BJ (cell line): ENCODE data around the gene HIPK4. TPM values are rescaled to one million over a fixed set of nuclear protein-coding genes. Genes with fewer than 3 reads are reported as not detected.
A peak's percentile ranks its signal among the peaks of the same experiment; 100 is the strongest.

ENCODE experiments used
- CTCF ChIA-PET: fragments of 350-600 bp; formaldehyde crosslinking; extraction: SDS; loops from one replicate; lab custom pipeline; 2021; ENCODE audit warnings: antibody characterized with exemption, inconsistent platforms; lab: Yijun Ruan, JAX
- POLR2A ChIA-PET: fragments of 300-600 bp; sonication (Branson Sonifier 250); formaldehyde crosslinking; extraction: SDS; loops from one replicate; lab custom pipeline; 2021; ENCODE audit warnings: antibody characterized with exemption; lab: Charles Lee
- DNase-seq: peaks from one replicate; pipeline ENCODE4 v3.0.0-alpha.2; 2011; ENCODE audit warnings: low read depth
- H3K27me3 ChIP-seq: 2 replicates; pipeline ENCODE4 v1.6.0; 2011; ENCODE audit warnings: low read length; ENCODE audit not compliant: control insufficient read depth, insufficient read depth
- H3K36me3 ChIP-seq: 2 replicates; pipeline ENCODE4 v1.5.1; 2011; ENCODE audit warnings: low read length; ENCODE audit not compliant: control insufficient read depth, insufficient read depth
- H3K4me3 ChIP-seq: 2 replicates; pipeline ENCODE4 v1.5.1; 2011; ENCODE audit warnings: low read depth, mild to moderate bottlenecking, control low read depth, low read length
- polyA plus RNA-seq: library from polyadenylated mRNA; depleted of rRNA; stranded (reverse); fragments of >200 nt; gene quantifications from 2 replicates; pipeline ENCODE4 v1.2.3, GENCODE V29; 2011
- TF ChIP-seq, protein P1 (sequence below): IDR thresholded peaks from 2 replicates; pipeline ENCODE4 v1.5.1; 2011; ENCODE audit warnings: low read depth, mild to moderate bottlenecking, control low read depth, inconsistent platforms, low read length, moderate library complexity; ENCODE audit not compliant: insufficient read depth

The HIPK4 gene
- polyA plus RNA-seq, 1 experiment = 0.21 TPM

DNA sequence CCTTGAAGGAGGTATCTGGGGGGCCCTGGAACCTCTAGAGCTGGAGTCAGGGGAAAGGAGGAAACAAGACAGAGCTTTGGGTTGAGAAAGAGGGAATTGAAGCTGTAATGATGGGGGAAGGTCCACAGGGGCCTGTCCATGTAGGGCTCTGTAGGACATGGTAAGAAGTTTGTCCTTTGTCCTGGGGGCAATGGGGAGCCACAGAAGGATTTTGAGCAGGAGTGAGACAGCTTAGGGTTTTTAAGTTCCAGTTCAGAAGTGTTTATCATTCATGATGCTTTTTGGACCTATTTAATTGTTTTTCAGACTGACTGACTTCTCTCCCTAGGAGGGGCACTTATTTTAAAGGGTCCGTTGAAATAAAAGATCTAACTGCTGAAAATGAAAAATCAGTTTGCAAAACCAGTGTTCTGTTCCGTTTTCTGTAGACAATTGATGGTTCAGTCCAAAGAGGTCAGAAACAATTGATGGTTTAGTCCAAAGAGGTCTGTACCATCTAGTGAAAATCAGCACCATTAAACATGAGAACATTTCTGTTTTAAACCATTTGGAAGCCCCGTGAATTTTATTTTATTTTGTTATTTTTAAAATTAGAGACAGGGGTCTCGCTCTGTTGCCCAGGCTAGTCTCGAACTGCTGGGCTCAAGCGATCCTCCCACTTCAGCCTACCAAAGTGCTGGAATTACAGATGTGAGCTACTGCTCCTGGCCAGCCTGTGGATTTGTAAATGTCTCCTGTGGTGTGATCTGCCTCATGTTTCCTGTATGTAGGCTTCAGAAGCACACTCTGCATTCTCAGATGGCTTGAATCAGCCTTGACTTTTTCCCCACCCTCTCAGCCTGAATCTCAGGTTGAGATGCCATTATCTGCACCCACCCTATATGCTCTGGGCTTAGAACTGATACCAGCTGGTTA is 33.0 kb downstream of the HIPK4 start:
- H3K4me3 ChIP-seq = no peak overlapping the region
- no peaks in the 10 kb centered on the region; the same call in 1 of the 2 replicates for H3K36me3 ChIP-seq
- no peak for DNase-seq
- no peaks in the 10 kb centered on the region for H3K27me3 ChIP-seq
- TF ChIP-seq, protein P1, sequence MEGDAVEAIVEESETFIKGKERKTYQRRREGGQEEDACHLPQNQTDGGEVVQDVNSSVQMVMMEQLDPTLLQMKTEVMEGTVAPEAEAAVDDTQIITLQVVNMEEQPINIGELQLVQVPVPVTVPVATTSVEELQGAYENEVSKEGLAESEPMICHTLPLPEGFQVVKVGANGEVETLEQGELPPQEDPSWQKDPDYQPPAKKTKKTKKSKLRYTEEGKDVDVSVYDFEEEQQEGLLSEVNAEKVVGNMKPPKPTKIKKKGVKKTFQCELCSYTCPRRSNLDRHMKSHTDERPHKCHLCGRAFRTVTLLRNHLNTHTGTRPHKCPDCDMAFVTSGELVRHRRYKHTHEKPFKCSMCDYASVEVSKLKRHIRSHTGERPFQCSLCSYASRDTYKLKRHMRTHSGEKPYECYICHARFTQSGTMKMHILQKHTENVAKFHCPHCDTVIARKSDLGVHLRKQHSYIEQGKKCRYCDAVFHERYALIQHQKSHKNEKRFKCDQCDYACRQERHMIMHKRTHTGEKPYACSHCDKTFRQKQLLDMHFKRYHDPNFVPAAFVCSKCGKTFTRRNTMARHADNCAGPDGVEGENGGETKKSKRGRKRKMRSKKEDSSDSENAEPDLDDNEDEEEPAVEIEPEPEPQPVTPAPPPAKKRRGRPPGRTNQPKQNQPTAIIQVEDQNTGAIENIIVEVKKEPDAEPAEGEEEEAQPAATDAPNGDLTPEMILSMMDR = no peak
- CTCF ChIA-PET = interaction anchor here (0.7 to 1.0 kb wide), 2 partner anchors 69 to 164 kb away, joined by 3 read pairs; partner anchors contain the start of gene SERTAD1
- POLR2A ChIA-PET = no interaction called here

DNA sequence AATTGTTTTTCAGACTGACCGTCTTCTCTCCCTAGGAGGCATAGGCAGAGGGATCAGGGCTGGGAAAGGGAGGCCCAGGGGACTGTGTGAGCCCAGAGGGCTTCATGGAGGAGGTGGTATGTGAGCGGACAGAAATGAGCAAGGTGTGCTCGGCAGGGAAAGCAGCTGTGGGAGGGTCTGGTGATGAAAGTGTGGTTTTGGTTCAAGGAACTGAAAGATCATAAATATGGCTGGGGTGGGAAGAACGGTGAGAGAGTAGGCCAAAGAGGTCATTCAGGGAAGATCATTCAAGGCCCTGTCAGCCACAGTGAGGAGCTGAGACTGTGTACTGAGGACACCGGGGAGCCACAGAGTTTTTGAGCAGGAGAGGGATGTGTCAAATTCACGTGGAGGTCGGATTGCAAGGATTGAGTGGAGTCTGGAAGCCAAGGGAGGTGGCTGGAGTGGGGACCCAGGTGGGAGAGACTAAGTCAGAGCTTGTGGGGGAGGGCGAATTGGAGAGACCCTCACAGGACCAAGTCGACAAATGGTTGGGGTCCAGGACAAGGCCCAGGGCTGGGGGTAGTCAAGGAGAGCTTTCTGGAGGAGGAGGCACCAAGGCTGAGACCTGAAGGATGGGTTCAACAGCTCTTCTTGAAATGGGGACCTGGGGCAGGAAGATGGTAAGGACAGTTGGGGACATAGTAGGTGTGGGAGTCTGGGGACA is 33.9 kb downstream of the HIPK4 start:
- Histone ChIP-seq H3K4me3 (no peak overlapping the region), H3K36me3 (no peaks in the 10 kb centered on the region; the same call in 1 of the 2 replicates), H3K27me3 (no peaks in the 10 kb centered on the region)
- no peak for DNase-seq
- POLR2A ChIA-PET = no interaction called here
- TF ChIP-seq, protein P1 = no peak
- CTCF ChIA-PET = interaction anchor here (1.0 kb wide), 1 partner anchor 165 kb away, joined by 3 read pairs; no protein-coding TSS in a partner anchor

DNA sequence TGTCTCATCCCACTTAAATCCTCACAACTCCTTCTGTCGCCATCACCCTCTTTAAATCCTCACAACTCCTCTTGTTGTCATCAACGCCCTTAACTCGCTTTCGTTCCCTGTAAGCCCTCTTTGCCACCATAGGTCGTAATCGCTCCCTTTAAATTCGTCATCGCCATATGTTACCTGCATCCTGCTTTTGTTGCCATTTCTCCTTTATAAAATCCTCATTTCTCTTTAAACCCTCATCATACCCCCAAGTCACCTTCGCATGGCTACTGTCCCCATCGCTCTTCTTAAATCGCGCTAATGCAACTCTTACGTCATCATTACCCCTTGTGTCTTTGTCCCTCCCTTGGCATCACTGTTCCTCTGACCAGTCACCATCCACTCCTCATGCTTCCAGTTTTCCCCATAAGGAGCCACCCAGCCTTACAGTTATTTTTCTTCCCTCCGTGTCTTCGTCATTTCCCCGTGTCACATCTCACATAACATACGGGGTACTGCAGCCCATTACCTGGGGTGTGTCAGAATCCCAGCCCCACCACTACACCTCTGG is 40.9 kb downstream of the HIPK4 start:
- POLR2A ChIA-PET = interaction anchor here (0.7 to 1.2 kb wide), 2 partner anchors 77 to 255 kb away, joined by 3 to 4 read pairs; partner anchors contain the start of gene SERTAD1
- peak overlapping the region; percentile 76 for H3K4me3 ChIP-seq
- H3K36me3 ChIP-seq = no peaks in the 10 kb centered on the region
- DNase-seq = no peak
- TF ChIP-seq, protein P1 = no peak
- CTCF ChIA-PET = no interaction called here
- H3K27me3 ChIP-seq = no peaks in the 10 kb centered on the region

DNA sequence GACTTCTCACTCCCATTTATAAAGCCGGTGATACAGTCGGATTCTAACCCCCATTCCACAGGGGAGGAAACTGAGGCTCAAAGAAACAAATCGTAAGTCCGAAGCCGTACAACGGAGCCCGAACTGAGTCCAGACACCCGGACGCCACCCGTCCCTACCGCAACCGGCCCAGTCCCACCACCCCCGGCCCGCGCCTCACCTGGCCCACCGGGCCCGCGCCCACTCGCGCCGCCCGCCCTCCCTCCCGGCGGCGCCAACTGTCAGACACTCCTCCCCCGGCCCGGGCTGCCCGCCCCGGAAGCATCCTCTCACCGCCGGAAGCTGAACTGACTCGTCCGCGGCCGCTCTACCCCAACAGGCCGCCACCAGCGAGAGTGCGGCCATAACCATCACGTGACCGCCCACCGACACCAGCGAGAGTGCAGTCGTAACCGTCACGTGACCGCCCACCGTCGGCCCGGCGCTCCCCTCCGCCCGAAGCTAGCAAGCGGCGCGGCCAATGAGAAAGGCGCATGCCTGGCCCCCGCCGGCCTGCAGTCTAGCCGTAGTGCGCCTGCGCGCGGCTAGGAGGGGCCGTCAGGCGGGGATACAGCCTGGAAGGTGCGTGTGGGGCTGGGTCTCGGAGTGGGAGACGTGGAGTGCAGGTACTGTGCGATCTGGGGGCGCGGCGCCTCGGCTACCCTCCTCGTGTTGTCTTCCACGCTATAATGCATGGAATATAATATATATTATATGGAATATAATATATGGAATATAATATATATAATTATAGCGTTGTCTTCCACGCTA is 41.7 kb downstream of the HIPK4 start, which contains the start of the genes C19orf47 and PLD3:
Gene C19orf47 (minus strand): TSS at position 273 of the 789 bp plus-strand sequence. CDS start 6,540 bp downstream, outside the sequence.
Gene PLD3 (plus strand): TSS at position 571 of the 789 bp plus-strand sequence. CDS start 17,789 bp downstream, outside the sequence.
- peak; percentile 94 for DNase-seq
- no peaks in the 10 kb centered on the region for H3K36me3 ChIP-seq
- peak within 1 kb of the TSS; percentile 76 for H3K4me3 ChIP-seq
- ChIA-PET CTCF (interaction anchor here (0.8 to 1.3 kb wide), 5 partner anchors 13 to 287 kb away, joined by 3 to 8 read pairs (median 4); no protein-coding TSS in a partner anchor), POLR2A (interaction anchor here (0.7 to 1.2 kb wide), 2 partner anchors 78 to 256 kb away, joined by 3 to 4 read pairs; partner anchors contain the start of gene SERTAD1)
- TF ChIP-seq, protein P1 = no peak
- H3K27me3 ChIP-seq = no peaks in the 10 kb centered on the region
